Transverse colon (tissue), 3 donors: Measurements from ENCODE around the gene IL17RB.

Experiments used
- CTCF ChIP-seq, 5 experiments: fragments of 200-600 bp in 3 of 5; fragments of 450-650 bp in 2 of 5; sonication (generic) in 3 of 5; IDR thresholded peaks; 1 replicate in 2 of 5; 2 replicates in 3 of 5; pipeline ENCODE4 v1.5.1; 2016 to 2017; ENCODE audit warnings: antibody characterized with exemption in 5 of 5, inconsistent platforms in 3 of 5, mild to moderate bottlenecking in 2 of 5, moderate library complexity in 1 of 5
- POLR2A ChIP-seq: fragments of 450-650 bp; IDR thresholded peaks from one replicate; pipeline ENCODE4 v1.6.1; 2016; ENCODE audit warnings: antibody characterized with exemption, mild to moderate bottlenecking, moderate library complexity

- TF ChIP-seq CTCF (IDR thresholded peaks at IDR 0.05) (no peak), POLR2A (no peak)
Observed at GRCh38 chr3:53812434-53812833, 33.9 kb upstream of the IL17RB start.
